Glutamatergic neuron (in vitro differentiated cells): ENCODE measurements around the gene DNAH9. TPM values are rescaled to one million over a fixed set of nuclear protein-coding genes. Genes with fewer than 3 reads are reported as not detected.

Source experiments
- DNase-seq: peaks from one replicate; pipeline ENCODE4 v3.0.0; 2022
- H3K27ac Mint-ChIP-seq: one replicate; pipeline ENCODE4 v1.8.0; 2020; ENCODE audit warnings: mild to moderate bottlenecking, mixed read lengths, inconsistent platforms; ENCODE audit not compliant: unreplicated experiment
- H3K27me3 Mint-ChIP-seq: one replicate; pipeline ENCODE4 v1.8.0; 2020; ENCODE audit warnings: mild to moderate bottlenecking, moderate library complexity, mixed read lengths, inconsistent platforms; ENCODE audit not compliant: unreplicated experiment
- H3K36me3 Mint-ChIP-seq: one replicate; pipeline ENCODE4 v1.8.0; 2020; ENCODE audit warnings: mild to moderate bottlenecking, mixed read lengths, inconsistent platforms; ENCODE audit not compliant: unreplicated experiment
- H3K4me1 Mint-ChIP-seq: one replicate; pipeline ENCODE4 v1.8.0; 2020; ENCODE audit warnings: mild to moderate bottlenecking, low read depth, mixed read lengths, inconsistent platforms; ENCODE audit not compliant: unreplicated experiment
- H3K4me3 Mint-ChIP-seq: one replicate; pipeline ENCODE4 v1.8.0; 2020; ENCODE audit warnings: mild to moderate bottlenecking, mixed read lengths, inconsistent platforms; ENCODE audit not compliant: unreplicated experiment
- H3K9me3 Mint-ChIP-seq: one replicate; pipeline ENCODE4 v1.8.0; 2020; ENCODE audit warnings: mild to moderate bottlenecking, moderate library complexity, mixed read lengths, inconsistent platforms; ENCODE audit not compliant: unreplicated experiment
- total RNA-seq: library from RNA; stranded (reverse); fragmentation: NEBNext Ultra II Directional; extraction: Animal tissue kit (Norgen Biotek cat#: 25700); gene quantifications from one replicate; pipeline ENCODE4 v1.2.1, GENCODE V29; 2021; ENCODE audit not compliant: unreplicated experiment
- TF ChIP-seq, protein P1 (sequence below): fragments of 200-600 bp; sonication (generic); IDR thresholded peaks from one replicate; pipeline ENCODE4 v1.5.0; 2021; ENCODE audit not compliant: partially characterized antibody, unreplicated experiment

Gene DNAH9
- total RNA-seq, 1 donor from 2014 or later: 0.86 TPM

- Mint-ChIP-seq H3K27me3 (peaks cover 7% of the 10 kb centered on the region), H3K36me3 (no peaks in the 10 kb centered on the region), H3K27ac (peak within 1 kb of the TSS; percentile 100), H3K9me3 (peaks cover 6% of the 10 kb centered on the region), H3K4me3 (peak within 1 kb of the TSS; percentile 99), H3K4me1 (no peaks in the 10 kb centered on the region)
- TF ChIP-seq, protein P1, sequence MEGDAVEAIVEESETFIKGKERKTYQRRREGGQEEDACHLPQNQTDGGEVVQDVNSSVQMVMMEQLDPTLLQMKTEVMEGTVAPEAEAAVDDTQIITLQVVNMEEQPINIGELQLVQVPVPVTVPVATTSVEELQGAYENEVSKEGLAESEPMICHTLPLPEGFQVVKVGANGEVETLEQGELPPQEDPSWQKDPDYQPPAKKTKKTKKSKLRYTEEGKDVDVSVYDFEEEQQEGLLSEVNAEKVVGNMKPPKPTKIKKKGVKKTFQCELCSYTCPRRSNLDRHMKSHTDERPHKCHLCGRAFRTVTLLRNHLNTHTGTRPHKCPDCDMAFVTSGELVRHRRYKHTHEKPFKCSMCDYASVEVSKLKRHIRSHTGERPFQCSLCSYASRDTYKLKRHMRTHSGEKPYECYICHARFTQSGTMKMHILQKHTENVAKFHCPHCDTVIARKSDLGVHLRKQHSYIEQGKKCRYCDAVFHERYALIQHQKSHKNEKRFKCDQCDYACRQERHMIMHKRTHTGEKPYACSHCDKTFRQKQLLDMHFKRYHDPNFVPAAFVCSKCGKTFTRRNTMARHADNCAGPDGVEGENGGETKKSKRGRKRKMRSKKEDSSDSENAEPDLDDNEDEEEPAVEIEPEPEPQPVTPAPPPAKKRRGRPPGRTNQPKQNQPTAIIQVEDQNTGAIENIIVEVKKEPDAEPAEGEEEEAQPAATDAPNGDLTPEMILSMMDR: no peak
- peak; percentile 98 for DNase-seq
These were observed 399.1 kb downstream of the DNAH9 start, which contains the start of gene ZNF18 for GRCh38 chr17:11997147-11997971. TSS of gene ZNF18 (minus strand) at chr17:11997475. CDS start at chr17:11992829, 4,646 bp downstream.

- no peak for DNase-seq
- no peaks in the 10 kb centered on the region for H3K4me1 Mint-ChIP-seq
- H3K27ac Mint-ChIP-seq: peak overlapping the region; percentile 100
- H3K36me3 Mint-ChIP-seq: no peaks in the 10 kb centered on the region
- H3K9me3 Mint-ChIP-seq: peaks cover 6% of the 10 kb centered on the region
- peak overlapping the region; percentile 99 for H3K4me3 Mint-ChIP-seq
- peaks cover 7% of the 10 kb centered on the region for H3K27me3 Mint-ChIP-seq
- TF ChIP-seq, protein P1: no peak
These were observed 399.6 kb downstream of the DNAH9 start for GRCh38 chr17:11997972-11998233.

DNA sequence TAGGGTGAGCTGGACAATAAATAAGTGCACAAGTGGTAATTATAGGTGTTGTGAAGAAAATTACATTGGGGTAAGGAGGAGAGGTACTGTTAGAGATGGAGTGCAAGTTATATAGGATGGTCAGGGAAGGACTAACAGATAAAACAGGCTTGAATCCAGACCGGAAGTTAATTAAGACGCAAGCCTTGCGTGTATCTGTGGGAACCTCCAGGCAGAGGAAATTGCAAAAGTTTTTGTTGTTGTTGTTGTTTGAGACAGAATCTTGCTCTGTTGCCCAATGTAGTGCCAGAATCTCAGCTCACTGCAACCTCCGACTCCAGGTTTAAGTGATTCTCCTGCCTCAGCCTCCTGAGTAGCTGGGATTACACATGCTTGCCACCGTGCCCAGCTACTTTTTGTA is 401.4 kb downstream of the DNAH9 start:
- H3K36me3 Mint-ChIP-seq: no peaks in the 10 kb centered on the region
- no peak for DNase-seq
- peaks cover 7% of the 10 kb centered on the region for H3K27me3 Mint-ChIP-seq
- H3K4me3 Mint-ChIP-seq: no peak overlapping the region
- TF ChIP-seq, protein P1: no peak
- no peaks in the 10 kb centered on the region for H3K4me1 Mint-ChIP-seq
- peaks cover 6% of the 10 kb centered on the region for H3K9me3 Mint-ChIP-seq
- H3K27ac Mint-ChIP-seq: no peak overlapping the region

DNA sequence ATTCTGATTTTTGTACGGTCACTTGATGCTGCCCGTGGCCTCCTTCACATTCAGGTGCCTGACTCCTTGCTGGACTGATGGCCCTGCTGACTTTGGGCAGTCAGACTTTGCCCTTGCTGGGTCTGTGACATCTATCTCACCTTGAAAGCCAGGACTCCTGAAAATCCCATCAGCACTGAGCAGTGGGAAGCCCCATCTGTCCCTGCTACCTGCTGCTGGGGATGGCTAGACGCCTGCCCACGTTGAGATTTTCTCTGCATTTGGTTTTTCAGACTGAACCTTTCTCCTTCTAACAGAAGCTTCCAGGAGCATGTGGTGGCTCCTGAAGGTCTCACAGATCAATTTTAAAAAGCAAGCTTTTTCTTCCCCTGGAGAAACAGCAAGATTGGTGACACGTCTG is 409.2 kb downstream of the DNAH9 start:
- Mint-ChIP-seq H3K4me3 (peak overlapping the region; percentile 1), H3K4me1 (peaks cover 6% of the 10 kb centered on the region), H3K27ac (peak overlapping the region; percentile 20), H3K36me3 (no peaks in the 10 kb centered on the region), H3K9me3 (no peaks in the 10 kb centered on the region), H3K27me3 (no peaks in the 10 kb centered on the region)
- DNase-seq: peak; percentile 19
- TF ChIP-seq, protein P1: no peak
